Measurements from ENCODE around the gene PNPLA5. TPM values are rescaled to one million over a fixed set of nuclear protein-coding genes. Genes with fewer than 3 reads are reported as not detected.

The PNPLA5 gene, protein sequence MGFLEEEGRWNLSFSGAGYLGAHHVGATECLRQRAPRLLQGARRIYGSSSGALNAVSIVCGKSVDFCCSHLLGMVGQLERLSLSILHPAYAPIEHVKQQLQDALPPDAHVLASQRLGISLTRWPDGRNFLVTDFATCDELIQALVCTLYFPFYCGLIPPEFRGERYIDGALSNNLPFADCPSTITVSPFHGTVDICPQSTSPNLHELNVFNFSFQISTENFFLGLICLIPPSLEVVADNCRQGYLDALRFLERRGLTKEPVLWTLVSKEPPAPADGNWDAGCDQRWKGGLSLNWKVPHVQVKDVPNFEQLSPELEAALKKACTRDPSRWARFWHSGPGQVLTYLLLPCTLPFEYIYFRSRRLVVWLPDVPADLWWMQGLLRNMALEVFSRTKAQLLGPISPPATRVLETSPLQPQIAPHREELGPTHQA
- total RNA-seq, result not detected
- polyA plus RNA-seq, result not detected
- long read RNA-seq, donor 1, result 0 reads
- long read RNA-seq, donor 2, result 0 reads
- long read RNA-seq, donor 3, result 0 reads
- long read RNA-seq, donor 4, result 0 reads
- long read RNA-seq, donor 5, result 0 reads

DNA sequence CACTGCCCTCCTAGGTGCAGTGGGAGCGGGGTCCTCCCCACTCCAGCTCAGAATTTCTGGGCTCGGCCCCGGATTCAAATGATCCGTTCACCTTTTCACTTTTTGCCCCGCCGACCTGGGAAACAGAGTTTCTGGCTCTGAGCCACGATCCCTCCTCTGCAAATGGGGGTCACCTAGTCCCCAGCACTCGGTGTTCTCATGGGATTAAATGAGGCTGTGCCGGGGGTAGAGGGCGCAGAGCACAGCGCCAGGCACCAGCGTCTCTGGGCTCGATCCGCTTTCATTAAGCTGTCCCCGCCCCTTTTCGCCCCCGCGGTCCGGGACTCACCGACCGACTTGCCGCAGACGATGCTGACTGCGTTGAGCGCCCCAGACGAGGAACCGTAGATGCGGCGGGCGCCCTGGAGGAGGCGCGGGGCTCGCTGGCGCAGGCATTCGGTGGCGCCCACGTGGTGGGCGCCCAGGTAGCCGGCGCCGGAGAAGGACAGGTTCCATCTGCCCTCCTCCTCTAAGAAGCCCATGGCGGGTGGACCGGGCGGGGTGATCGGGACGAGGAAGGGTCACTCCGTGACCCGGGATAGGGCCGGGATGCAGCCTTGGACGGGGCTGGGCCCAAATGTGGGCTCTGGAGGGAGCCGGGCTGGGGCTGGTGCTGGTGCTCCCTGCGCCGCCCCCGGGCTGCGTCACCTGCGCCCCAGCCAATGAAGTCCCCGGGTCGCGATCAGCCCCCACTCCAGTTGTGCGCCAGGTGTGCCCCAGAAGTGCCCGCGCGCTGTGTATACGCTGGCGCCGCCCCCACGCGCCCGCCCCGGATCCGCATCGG is at the start of gene PNPLA5:
Gene PNPLA5 (minus strand): TSS at position 654 of the 823 bp plus-strand sequence. CDS start 133 bp downstream, at position 521.
- WGBS, 2 donors, result 3% methylated on average over 70 to 72 of the region's 72 CpGs
- Histone ChIP-seq H3K36me3 (ENCODE audit: control insufficient read depth in 4 of 4, insufficient read depth in 4 of 4, low read length in 4 of 4) (no peaks in the 10 kb centered on the region), H3K9me3 (ENCODE audit: control insufficient read depth in 4 of 4, insufficient read depth in 3 of 4, low read length in 3 of 4) (peaks cover 0 to 4% (median 0%) of the 10 kb centered on the region in 4 donors), H3K9ac (ENCODE audit: insufficient read depth in 1 of 2, low read length in 2 of 2) (no peak within 1 kb of the TSS), H3K27me3 (ENCODE audit: control insufficient read depth in 3 of 3, insufficient read depth in 3 of 3, low read length in 2 of 3) (peaks cover 0 to 37% (median 26%) of the 10 kb centered on the region in 3 donors), H3K27ac (ENCODE audit: low read depth in 1 of 2, low read length in 1 of 2) (no peak within 1 kb of the TSS), H3K4me1 (ENCODE audit: control insufficient read depth in 5 of 5, insufficient read depth in 5 of 5, low read length in 5 of 5) (no peaks in the 10 kb centered on the region), H3K4me3 (no peak within 1 kb of the TSS)
- ATAC-seq (ENCODE audit: insufficient read depth, low FRiP score), result no peak
- TF ChIP-seq, protein P1, sequence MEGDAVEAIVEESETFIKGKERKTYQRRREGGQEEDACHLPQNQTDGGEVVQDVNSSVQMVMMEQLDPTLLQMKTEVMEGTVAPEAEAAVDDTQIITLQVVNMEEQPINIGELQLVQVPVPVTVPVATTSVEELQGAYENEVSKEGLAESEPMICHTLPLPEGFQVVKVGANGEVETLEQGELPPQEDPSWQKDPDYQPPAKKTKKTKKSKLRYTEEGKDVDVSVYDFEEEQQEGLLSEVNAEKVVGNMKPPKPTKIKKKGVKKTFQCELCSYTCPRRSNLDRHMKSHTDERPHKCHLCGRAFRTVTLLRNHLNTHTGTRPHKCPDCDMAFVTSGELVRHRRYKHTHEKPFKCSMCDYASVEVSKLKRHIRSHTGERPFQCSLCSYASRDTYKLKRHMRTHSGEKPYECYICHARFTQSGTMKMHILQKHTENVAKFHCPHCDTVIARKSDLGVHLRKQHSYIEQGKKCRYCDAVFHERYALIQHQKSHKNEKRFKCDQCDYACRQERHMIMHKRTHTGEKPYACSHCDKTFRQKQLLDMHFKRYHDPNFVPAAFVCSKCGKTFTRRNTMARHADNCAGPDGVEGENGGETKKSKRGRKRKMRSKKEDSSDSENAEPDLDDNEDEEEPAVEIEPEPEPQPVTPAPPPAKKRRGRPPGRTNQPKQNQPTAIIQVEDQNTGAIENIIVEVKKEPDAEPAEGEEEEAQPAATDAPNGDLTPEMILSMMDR (IDR thresholded peaks at IDR 0.05; ENCODE audit: control extremely low read depth, extremely low read depth), result no peak
- DNase-seq, result no peak

DNA sequence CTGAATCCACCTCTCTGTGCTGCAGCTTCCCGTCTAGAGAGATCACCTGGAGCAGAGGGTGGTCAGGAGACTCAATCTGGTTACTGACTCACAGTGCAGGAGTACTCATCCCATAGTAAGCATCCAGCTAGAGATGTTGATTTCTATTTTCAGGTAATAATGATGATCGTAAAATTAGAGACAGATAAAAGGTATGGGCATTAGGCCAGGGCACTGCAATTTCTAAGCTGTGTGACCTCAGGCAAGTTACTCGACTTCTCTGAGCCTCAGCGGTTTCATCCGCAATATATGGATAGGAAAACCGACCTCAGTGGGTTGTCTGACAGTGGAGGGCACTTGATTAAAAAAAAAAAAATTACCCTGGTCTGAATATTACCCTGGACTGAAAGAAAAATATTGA is 49.6 kb upstream of the PNPLA5 start:
- no peaks in the 10 kb centered on the region for H3K36me3 ChIP-seq (ENCODE audit: control insufficient read depth in 4 of 4, insufficient read depth in 4 of 4, low read length in 4 of 4)
- H3K27me3 ChIP-seq (ENCODE audit: control insufficient read depth in 3 of 3, insufficient read depth in 3 of 3, low read length in 2 of 3), result no peaks in the 10 kb centered on the region
- TF ChIP-seq, protein P1 (IDR thresholded peaks at IDR 0.05; ENCODE audit: control extremely low read depth, extremely low read depth), result no peak
- peaks cover 0 to 8% (median 1%) of the 10 kb centered on the region in 4 donors for H3K9me3 ChIP-seq (ENCODE audit: control insufficient read depth in 4 of 4, insufficient read depth in 3 of 4, low read length in 3 of 4)
- H3K27ac ChIP-seq (ENCODE audit: low read depth in 1 of 2, low read length in 1 of 2), result no peak overlapping the region
- DNase-seq, result no peak
- WGBS, 2 donors, result 84 to 90% methylated on average over 6 of the region's 6 CpGs
- H3K4me1 ChIP-seq (ENCODE audit: control insufficient read depth in 5 of 5, insufficient read depth in 5 of 5, low read length in 5 of 5), result no peaks in the 10 kb centered on the region
- no peak overlapping the region for H3K9ac ChIP-seq (ENCODE audit: insufficient read depth in 1 of 2, low read length in 2 of 2)
- no peak overlapping the region for H3K4me3 ChIP-seq
- no peak for ATAC-seq (ENCODE audit: insufficient read depth, low FRiP score)

DNA sequence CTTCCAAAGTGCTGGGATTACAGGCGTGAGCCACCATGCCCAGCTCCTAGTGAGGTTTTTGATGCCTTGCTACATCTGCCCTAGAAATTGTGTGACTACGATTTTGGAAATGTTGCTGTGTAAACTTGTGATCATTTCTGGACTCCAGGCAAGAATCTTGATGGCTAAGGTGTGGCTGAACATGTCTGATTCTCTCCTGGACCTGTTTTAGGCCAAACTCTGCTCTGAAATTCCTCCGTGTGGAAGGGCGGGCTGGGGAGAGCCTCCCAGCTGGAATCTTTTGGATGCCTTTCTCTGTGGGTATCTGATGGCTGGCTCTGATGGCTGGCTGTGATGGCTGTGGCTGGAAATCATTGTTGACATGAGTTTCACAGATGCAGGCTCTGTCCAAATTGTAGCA is 40.0 kb upstream of the PNPLA5 start:
- WGBS, 2 donors, result 79 to 81% methylated on average over 4 of the region's 4 CpGs
- no peak for DNase-seq
- no peak overlapping the region for H3K27ac ChIP-seq (ENCODE audit: low read depth in 1 of 2, low read length in 1 of 2)
- H3K27me3 ChIP-seq (ENCODE audit: control insufficient read depth in 3 of 3, insufficient read depth in 3 of 3, low read length in 2 of 3), result no peaks in the 10 kb centered on the region
- no peaks in the 10 kb centered on the region for H3K9me3 ChIP-seq (ENCODE audit: control insufficient read depth in 4 of 4, insufficient read depth in 3 of 4, low read length in 3 of 4)
- no peak for ATAC-seq (ENCODE audit: insufficient read depth, low FRiP score)
- H3K4me3 ChIP-seq, result no peak overlapping the region
- TF ChIP-seq, protein P1 (IDR thresholded peaks at IDR 0.05; ENCODE audit: control extremely low read depth, extremely low read depth), result no peak
- H3K36me3 ChIP-seq (ENCODE audit: control insufficient read depth in 4 of 4, insufficient read depth in 4 of 4, low read length in 4 of 4), result no peaks in the 10 kb centered on the region
- no peaks in the 10 kb centered on the region for H3K4me1 ChIP-seq (ENCODE audit: control insufficient read depth in 5 of 5, insufficient read depth in 5 of 5, low read length in 5 of 5)
- H3K9ac ChIP-seq (ENCODE audit: insufficient read depth in 1 of 2, low read length in 2 of 2), result no peak overlapping the region
